ENCODE results near the gene TMOD1. TPM values are rescaled to one million over a fixed set of nuclear protein-coding genes. Genes with fewer than 3 reads are reported as not detected.
"Not testable (repeated sequence)": the region's sequence is repeated elsewhere in the genome, so short reads cannot be mapped to it uniquely, and the experiment has no call there.

TMOD1 gene
- total RNA-seq: 1.6 and 2.1 TPM in 2 replicates

DNA sequence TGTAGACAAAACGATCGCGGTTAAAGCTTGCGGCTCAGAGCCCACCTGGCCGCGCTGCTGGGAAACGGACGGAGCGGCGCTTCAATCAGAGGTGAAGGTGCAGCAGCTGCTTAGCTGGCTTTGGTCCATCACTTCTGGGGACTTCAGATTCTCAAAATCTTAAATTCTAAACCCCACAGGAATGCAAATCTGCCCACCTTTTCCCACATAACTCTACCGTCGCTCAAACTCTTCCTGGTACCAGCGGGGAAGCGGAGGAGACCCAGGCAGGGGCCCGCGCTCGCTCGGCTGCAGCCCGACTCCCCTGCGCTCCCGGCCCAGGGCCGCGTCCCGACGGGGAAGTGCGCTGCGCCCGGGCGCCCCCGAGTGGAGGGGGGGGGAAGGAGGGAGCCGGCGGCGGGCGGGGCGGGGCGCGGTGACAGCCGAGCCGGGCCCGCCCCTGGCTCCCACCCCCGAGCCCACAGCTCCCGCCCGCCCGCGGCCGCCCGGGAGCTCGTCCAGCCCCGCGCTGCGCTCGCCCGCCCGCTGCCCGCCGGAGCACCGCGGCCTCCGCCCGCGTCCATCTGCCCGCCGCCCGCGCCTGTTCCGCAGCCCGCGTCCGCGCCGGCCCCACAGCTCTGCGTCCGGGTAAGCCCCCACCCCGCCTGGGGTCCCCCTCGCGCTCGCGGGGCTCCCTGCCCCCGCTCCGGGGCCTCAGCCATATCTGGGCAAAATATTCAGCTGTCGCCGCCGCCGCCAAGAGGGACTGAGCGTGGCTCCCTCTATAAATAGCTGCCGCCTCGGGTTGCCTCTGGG lies at the start of gene TMOD1:
Gene TMOD1 (plus strand): TSS at position 490 of the 795 bp plus-strand sequence. CDS start 22,523 bp downstream, outside the sequence.
- intact Hi-C loops (cut with micrococcal nuclease): loop anchor here (5.0 kb wide), 2 partner anchors 56 to 104 kb away; no protein-coding TSS in a partner anchor

DNA sequence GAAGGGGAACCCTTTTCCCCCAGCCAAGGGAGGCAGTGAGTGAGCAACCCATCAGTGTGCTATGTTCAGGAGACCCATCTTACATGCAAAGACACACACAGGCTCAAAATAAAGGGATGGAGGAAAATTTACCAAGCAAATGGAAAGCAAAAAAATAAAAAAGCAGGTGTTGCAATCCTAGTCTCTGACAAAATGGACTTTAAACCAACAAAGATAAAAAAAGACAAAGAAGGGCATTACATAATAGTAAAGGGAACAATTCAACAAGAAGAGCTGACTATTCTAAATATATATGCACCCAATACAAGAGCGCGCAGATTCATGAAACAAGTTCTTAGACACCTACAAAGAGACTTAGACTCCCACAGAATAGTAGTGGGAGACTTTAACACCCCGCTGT lies 47.9 kb upstream of the TMOD1 start:
- intact Hi-C loops (cut with micrococcal nuclease): not testable (repeated sequence)

DNA sequence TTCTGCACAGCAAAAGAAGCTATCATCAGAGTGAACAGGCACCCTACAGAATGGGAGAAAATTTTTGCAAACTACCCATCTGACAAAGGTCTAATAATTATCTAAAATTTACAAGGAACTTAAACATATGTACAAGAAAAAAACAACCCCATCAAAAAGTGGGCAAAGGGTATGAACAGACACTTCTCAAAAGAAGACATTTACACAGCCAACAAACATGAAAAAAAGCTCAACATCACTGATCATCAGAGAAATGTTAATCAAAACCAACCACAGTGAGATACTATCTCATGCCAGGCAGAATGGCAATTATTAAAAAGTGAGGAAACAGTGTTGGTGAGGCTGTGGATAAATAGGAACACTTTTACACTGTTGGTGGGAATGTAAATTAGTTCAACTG lies 44.6 kb upstream of the TMOD1 start:
- intact Hi-C loops (cut with micrococcal nuclease): not testable (repeated sequence)

DNA sequence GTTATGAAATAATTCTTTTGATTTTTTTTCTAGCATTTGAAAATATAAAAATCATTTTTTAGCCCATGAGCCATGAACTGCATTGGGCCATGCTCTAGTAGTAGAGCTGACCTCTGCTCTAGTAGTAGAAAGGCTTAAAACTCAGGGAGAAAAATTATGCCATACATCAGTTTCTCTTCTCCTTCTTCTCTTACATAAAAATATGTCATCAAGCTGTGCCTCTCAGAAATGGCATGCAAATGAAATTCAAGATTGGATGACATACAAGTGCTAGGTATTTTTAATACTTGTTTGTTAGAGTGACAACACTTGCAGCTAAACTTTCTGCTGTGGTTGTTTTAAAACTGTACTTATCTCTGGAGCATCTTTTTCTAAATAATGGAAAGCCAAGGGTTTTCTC lies 42.1 kb upstream of the TMOD1 start:
- intact Hi-C loops (cut with micrococcal nuclease): no loop called here

DNA sequence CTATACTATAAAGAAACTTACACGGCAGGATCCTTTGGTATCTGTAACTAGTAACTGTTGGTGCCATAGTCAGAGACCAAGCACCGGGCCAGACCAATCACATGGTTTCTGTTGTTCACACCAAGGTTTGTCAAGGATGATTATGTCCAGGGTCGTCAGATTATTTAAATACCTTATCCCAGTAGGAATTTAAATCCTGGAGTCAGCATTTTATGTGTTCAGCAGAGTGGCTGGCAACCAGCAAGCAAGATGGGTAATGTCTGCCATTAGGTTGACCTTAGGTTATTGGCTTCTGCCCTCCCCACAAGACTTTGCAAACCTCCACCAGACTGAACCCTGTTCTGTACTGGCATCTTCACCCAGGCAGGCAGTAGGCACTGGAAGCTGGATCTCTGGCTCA lies 39.3 kb upstream of the TMOD1 start:
- intact Hi-C loops (cut with micrococcal nuclease): no loop called here

DNA sequence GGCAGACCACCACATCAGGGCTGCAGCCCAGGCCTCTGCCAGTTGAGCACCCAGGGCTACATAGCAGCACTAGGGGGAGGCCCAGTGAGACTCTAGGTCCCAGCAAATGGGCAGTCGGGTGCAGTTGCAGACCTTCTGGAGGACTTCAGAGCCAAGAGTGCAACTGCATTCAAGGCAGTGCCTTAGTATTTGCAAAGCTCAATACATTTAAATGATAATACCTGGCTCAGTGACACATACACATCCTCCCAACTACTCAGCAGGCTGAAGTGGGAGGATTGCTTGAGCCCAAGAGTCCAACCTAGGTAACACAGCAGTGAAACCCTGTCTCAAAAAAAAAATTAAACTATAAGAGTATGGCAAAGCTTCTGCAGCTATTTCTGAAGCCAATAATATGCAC lies 38.6 kb upstream of the TMOD1 start:
- intact Hi-C loops (cut with micrococcal nuclease): no loop called here

DNA sequence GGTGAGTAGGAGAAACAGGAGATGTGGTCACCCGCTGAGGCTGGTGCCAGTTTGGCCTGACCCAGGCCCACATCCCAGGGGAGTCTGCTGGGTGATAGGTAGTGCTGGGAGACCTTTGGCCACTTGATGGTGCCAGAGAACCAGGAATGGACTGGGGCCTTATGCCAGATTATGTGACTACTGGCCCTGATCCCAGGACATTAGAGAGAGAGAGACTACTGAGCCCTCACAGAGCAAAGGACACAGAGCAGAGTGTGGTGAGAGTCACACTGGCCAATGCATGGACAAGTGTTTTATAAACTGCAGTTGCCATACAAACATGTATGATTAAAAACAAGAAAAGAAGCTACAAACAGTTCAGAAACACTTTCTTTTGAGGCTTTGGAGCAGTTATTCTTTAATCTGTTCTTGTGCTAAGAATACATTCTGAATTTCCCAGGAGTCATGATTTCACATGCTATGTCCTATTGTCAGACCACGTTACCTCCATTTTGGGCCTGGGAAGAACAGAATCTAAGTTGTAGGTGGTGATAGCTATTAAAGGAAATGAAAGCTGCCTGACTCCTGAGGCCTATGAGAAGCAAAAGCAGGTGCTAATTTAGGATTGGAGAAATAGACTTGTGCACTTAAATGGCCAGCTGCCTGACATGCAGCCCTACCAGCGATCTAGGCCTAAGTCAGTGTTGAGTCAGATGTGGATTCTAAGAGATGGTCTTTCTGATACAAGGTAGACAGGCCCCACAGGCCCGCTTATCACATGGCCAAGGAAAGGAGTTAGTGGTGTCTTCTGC lies 32.6 kb upstream of the TMOD1 start:
- intact Hi-C loops (cut with micrococcal nuclease): loop anchor here (1.0 kb wide), 2 partner anchors 129 to 146 kb away; no protein-coding TSS in a partner anchor

DNA sequence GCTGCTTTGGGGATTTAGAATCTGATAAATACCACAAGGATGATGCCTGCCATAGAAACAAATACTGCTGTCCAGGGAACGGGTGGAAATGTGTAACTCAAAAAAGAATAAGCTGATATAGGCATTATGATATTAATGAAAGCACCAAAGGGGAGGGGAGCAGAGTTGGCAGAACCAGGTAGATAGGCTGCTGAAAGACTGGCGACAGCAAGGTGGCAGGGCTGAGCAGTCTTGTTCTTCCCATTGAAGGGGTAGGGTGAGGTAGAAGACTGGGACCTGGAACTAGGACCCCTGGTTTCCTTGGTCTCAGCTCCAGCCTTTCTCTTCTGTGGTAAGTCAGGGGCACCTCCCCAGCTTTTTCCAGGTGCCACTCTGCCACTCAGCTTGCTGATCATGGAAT lies 31.4 kb upstream of the TMOD1 start:
- intact Hi-C loops (cut with micrococcal nuclease): no loop called here

DNA sequence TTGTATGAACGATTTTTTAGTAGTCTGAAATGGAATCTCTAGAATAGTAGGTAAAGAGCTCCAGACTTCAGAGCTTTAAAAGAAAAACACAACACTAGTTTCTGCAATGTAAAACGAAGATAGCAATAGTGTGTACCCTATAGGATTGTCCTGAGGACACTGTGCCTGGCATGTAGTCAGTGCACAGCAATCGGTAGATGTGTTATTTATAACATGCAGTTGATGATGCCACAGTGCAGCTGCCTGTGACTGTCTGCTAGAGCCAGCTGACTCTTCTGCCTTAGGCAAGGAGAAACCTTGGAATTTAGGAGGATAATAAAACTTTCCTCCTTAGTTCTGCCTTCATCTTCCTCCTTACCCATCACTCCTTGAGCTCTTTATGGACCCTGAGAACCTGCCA lies 27.7 kb upstream of the TMOD1 start:
- intact Hi-C loops (cut with micrococcal nuclease): no loop called here

DNA sequence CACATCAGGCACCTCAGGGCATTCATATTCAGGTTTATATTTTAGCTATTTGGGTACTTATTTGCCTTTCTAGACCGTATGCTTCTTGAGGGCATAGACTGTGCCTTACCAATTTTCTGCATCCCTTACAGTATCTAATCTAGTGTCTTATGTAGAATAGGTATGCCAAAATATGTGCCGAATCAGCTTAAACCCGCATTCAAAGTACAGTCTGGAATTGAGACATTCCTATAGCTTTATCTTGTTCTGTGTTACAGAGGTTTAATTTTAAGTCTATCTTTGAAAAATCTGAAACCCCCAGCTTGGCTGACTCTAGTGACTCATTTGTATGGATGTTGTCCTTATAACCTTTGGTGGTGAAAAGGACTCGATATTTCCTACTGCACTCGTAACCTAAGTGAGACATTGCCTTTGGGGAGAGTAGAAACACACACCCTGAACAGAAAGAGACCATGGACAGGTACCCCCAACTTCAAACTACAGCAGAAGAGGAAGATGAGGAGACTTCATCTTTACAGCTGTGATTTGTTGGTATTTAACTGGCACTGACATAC lies 27.0 kb upstream of the TMOD1 start:
- intact Hi-C loops (cut with micrococcal nuclease): no loop called here

DNA sequence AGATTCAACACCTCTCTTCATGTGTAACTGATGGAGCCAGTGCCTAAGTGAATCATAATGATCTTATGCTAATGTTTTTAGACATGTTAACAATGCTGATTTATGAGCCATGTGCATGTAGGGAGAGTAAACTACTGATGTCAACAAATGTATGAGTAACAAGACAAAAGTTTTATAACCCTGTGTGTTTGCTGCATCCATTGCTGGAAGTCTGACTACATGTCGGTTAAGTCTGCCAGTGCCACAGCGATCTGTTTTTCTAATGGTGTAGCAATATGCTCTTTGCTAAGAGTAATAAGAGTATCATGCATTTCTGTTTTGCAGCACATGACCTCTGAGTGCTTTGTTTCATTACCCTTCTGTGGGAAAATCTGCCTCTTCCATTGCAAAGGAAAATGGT lies 26.4 kb upstream of the TMOD1 start:
- intact Hi-C loops (cut with micrococcal nuclease): no loop called here

DNA sequence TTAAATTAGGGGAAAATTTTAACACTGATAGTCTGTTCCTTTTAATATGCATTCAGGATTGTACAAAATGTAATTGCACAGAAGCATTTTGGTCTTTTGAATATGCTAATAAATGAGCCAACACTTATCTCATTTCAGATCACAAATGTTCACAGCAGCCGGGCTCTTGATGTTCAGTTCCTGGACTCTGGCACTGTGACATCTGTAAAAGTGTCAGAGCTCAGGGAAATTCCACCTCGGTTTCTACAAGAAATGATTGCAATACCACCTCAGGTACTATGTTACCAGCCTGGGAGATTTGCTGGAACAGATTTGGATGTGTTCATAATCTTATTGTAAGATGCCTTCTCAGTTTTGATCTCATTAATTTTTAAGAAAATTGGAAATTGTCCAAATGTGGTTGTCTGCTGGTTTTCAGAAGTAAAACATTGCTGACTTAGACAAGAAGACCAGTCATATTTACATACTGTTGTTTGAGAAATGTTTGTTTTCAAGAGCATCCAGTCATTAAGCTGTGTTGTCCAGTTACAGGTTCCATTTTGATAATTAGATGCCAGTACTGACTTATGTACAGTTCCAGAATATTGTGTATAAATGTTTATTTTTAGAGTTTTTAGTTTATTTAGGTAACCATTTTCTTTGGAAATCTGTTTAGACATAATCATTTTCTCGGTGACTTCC lies 23.0 kb upstream of the TMOD1 start:
- intact Hi-C loops (cut with micrococcal nuclease): no loop called here

DNA sequence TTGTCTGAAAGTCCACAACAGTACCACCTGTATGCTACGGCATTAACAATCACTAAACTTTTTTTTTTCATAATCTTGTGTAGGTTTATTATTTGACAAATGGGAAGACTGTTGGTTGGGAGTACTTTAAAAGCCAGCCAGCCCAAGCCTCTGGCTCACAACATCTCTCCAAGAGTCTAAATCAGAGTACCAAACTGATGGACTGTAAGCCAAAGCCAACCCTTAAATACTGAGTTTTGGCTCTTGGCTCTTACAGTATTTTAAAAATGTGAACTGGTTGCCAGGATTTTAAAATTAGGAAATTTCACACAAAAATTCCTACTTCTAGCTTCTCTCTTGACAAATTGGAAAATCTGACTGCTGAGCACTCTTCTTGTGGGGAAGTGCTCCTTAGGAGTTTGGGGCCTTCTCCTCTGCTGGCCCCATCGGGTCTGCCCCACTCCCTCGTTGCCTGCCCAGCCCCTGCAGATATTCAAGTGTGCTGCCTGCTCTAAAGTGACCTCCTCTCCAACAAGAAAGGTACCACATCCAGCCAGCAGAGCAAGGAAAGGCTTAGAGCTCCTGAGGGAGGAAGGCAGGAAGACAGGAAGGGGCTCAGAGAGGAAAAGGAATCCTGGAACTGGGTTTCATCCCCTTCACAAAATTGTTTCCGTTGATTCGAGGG lies 21.8 kb upstream of the TMOD1 start:
- intact Hi-C loops (cut with micrococcal nuclease): no loop called here

DNA sequence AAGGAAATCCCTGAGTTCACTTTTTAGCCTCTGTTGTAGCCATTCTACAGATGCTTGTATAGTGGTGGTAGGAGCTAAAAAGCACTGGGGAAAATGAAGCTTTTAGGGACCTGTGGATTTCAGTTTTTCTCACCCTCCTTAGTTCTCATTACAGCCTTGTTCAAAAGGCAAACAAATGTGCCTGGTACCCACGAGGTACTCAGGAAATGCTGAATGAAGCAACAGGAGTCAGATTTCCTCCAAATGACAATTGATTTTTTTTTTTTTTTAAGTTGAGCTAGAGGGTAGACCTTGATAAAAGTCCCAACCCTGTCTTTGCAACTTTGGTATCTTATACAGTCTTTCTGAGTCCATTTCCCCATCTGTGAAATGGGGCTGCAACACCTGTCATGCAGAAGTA lies 21.3 kb upstream of the TMOD1 start:
- intact Hi-C loops (cut with micrococcal nuclease): no loop called here

DNA sequence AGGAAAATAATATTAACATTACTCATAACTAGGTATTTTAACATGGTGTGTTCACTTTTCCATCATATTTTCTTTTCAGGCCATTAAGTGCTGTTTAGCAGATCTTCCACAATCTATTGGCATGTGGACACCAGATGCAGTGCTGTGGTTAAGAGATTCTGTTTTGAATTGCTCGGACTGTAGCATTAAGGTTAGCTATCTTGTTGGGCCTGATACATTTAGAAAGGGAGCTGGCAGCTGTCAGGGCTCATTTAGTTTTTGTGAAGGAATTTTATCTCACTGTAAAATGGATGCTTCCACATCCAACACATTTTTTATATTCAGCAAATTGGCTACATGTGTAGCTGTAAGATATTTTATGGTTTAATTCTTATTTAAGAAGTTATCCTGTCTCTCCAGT lies 20.7 kb upstream of the TMOD1 start:
- intact Hi-C loops (cut with micrococcal nuclease): no loop called here

DNA sequence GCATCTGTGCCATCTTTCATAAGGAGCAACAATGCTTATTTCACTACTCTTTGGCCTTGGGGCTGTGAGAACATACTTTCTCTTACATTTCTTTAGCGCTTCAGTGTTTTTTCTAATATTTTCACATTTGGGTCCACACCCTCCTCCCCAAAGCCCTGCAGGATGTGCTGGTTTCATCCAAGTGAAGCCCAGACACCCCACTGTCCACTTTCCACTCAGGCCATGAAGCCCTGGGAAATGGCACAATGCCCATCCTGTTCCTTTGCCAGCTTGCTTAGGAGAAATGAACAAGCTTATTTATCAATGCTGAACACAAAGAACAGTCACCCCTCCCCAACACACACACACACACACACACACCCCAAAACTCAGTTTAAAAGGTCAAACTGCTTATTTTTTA lies 17.3 kb upstream of the TMOD1 start:
- intact Hi-C loops (cut with micrococcal nuclease): no loop called here

DNA sequence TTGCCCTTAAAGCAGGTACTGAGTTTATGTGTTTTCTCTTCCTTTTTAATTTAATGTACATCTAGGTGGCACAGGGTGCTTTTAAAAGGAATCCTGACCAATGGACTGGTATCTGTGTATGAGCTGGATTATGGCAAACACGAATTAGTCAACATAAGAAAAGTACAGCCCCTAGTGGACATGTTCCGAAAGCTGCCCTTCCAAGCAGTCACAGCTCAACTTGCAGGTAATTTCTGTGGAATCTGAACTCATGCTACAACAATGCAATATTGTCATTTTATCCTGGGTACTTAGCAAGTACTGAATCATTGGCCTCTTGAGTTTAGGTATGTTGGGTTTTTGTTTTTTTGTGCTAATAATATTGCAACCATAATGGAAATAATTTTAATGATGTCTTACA lies 14.4 kb upstream of the TMOD1 start:
- intact Hi-C loops (cut with micrococcal nuclease): no loop called here

DNA sequence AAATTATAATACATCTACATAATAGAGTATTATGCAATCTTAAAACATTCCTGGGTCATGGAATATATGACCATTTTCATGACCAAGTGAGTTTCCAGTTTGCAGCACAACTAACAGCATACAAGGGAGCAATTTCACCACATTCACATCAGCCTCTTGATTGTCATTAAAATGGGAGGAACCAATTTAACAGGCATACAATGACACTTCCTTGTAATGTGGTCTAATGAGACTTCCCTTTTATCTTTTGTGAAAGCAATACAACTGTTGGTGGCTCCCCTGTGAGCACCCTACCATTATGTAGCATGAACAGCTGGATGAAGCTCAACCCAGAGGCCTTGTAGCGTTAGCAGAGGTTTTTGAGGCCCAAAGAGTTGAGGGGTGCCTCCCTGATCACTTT lies 13.6 kb upstream of the TMOD1 start:
- intact Hi-C loops (cut with micrococcal nuclease): no loop called here

DNA sequence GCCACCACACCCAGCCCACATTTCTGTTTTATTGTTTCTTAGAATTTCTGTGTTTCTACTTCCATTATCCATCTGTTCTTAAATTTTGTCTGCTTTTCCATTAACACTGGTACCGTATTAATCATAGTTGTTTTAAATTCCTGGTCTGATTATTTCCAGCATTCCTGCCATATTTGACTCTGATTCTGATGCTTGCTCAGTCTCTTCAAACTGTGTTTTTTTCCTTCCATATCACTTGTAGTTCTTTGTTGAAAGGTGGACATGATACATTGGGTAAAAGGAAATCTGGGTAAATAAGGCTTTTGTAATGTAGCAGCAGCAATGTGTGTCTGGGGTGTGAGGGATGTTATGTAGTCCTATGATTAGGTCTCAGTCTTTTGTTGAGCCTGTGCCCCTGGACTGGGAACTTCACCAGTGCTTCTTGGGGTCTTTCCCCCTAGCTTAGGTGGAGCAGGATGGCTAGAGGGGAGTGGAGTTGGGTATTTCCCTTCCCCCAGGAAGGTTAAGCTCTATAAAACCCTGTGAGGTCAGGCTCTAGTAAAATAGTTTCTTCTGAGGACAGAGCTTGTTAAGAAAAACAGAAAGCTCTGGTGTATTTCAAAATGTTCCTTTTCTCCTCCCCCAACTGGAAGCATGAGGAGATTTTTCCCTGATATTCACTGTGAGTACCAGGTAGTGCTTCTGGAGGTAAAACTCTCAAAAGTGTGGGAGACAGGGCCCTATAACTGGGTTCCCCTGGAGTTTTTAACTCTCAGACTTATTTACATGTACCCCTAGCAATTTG lies 10.1 kb upstream of the TMOD1 start:
- intact Hi-C loops (cut with micrococcal nuclease): no loop called here

All from T-helper 1 cell treated with Interleukin-12 subunit alpha and Interleukin-12 subunit beta and Interleukin-4 antibody, amounts not matched to agents 30 ng/mL and 1 ng/mL, for 36 hours (primary cell).